ENCODE measurements around the gene CALCOCO2. TPM values are rescaled to one million over a fixed set of nuclear protein-coding genes. Genes with fewer than 3 reads are reported as not detected.

CALCOCO2 gene
- total RNA-seq, 1 donor from 2014 or later: 142 TPM

DNA sequence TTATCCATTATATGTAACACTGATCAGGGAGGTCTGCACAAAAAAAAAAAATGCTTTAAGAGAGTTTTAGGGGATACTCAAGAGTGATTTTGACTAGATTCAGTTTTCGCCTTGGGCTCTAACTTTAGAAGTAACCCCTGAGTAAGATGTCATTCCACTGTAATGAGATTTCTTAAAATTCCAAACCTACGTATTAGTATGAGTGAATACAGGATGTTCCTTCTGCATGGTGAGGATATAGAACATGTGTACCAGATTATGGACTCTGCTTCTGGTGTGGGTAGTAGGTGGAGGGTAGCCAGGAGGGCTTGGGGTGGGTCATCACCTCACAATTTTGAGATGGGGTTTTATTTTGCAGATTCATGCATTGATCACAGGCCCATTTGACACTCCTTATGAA is 81.6 kb downstream of the CALCOCO2 start:
- H3K9me3 Mint-ChIP-seq (ENCODE audit: unreplicated experiment): peaks cover 10% of the 10 kb centered on the region
- DNase-seq: no peak
- peaks cover 29% of the 10 kb centered on the region for H3K4me1 Mint-ChIP-seq (ENCODE audit: low read depth, unreplicated experiment)
- H3K27me3 Mint-ChIP-seq (ENCODE audit: unreplicated experiment): peaks cover 9% of the 10 kb centered on the region
- TF ChIP-seq, protein P1, sequence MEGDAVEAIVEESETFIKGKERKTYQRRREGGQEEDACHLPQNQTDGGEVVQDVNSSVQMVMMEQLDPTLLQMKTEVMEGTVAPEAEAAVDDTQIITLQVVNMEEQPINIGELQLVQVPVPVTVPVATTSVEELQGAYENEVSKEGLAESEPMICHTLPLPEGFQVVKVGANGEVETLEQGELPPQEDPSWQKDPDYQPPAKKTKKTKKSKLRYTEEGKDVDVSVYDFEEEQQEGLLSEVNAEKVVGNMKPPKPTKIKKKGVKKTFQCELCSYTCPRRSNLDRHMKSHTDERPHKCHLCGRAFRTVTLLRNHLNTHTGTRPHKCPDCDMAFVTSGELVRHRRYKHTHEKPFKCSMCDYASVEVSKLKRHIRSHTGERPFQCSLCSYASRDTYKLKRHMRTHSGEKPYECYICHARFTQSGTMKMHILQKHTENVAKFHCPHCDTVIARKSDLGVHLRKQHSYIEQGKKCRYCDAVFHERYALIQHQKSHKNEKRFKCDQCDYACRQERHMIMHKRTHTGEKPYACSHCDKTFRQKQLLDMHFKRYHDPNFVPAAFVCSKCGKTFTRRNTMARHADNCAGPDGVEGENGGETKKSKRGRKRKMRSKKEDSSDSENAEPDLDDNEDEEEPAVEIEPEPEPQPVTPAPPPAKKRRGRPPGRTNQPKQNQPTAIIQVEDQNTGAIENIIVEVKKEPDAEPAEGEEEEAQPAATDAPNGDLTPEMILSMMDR (IDR thresholded peaks at IDR 0.05; ENCODE audit: partially characterized antibody, unreplicated experiment): no peak
- no peak overlapping the region for H3K4me3 Mint-ChIP-seq (ENCODE audit: unreplicated experiment)
- no peaks in the 10 kb centered on the region for H3K36me3 Mint-ChIP-seq (ENCODE audit: unreplicated experiment)
- no peak overlapping the region for H3K27ac Mint-ChIP-seq (ENCODE audit: unreplicated experiment)

Other genes with a start within 250 kb of the CALCOCO2 start
- gene HOXB3, start 240.8 kb upstream of the CALCOCO2 start, total RNA-seq (ENCODE audit: unreplicated experiment): not detected
- gene HOXB5, start 237.3 kb upstream of the CALCOCO2 start, total RNA-seq (ENCODE audit: unreplicated experiment): not detected
- gene HOXB6, start 226.0 kb upstream of the CALCOCO2 start, total RNA-seq (ENCODE audit: unreplicated experiment): not detected
- gene HOXB7, start 220.0 kb upstream of the CALCOCO2 start, total RNA-seq (ENCODE audit: unreplicated experiment): 0.64 TPM
- not detected for gene HOXB8, start 215.7 kb upstream of the CALCOCO2 start, total RNA-seq (ENCODE audit: unreplicated experiment)
- gene HOXB9, start 204.7 kb upstream of the CALCOCO2 start, total RNA-seq (ENCODE audit: unreplicated experiment): not detected
- not detected for gene PRAC1, start 108.5 kb upstream of the CALCOCO2 start, total RNA-seq (ENCODE audit: unreplicated experiment)
- not detected for gene PRAC2, start 107.8 kb upstream of the CALCOCO2 start, total RNA-seq (ENCODE audit: unreplicated experiment)
- 0.20 TPM for gene HOXB13, start 102.3 kb upstream of the CALCOCO2 start, total RNA-seq (ENCODE audit: unreplicated experiment)
- 35.4 TPM for gene TTLL6, start 13.8 kb upstream of the CALCOCO2 start, total RNA-seq (ENCODE audit: unreplicated experiment)
- 61.0 TPM for gene ATP5MC1, start 61.8 kb downstream of the CALCOCO2 start, total RNA-seq (ENCODE audit: unreplicated experiment)
- 76.5 TPM for gene UBE2Z, start 77.4 kb downstream of the CALCOCO2 start, total RNA-seq (ENCODE audit: unreplicated experiment)
- gene SNF8, start 113.8 kb downstream of the CALCOCO2 start, total RNA-seq (ENCODE audit: unreplicated experiment): 143 TPM
- gene GIP, start 137.6 kb downstream of the CALCOCO2 start, total RNA-seq (ENCODE audit: unreplicated experiment): not detected
- gene IGF2BP1, start 166.3 kb downstream of the CALCOCO2 start, total RNA-seq (ENCODE audit: unreplicated experiment): 260 TPM

All from glutamatergic neuron (in vitro differentiated cells).